Measurements from ENCODE around the gene SFMBT1. TPM values are rescaled to one million over a fixed set of nuclear protein-coding genes. Genes with fewer than 3 reads are reported as not detected.

SFMBT1 gene
- total and polyA plus RNA-seq, 4 experiments from 2014 or later: 19.8 to 50.8 (median 38.6) TPM

GRCh38 chr3:52998771-52999513, 46.9 kb downstream of the SFMBT1 start:
- H3K9me3 ChIP-seq (ENCODE audit: control insufficient read depth in 1 of 2, low read length in 2 of 2): no peaks in the 10 kb centered on the region
- Mint-ChIP-seq H3K27me3 (no peaks in the 10 kb centered on the region), H3K36me3 (peaks cover 10% of the 10 kb centered on the region in 2 donors), H3K4me1 (peaks cover 3 to 20% (median 8%) of the 10 kb centered on the region in 4 donors), H3K27ac (no peak overlapping the region), H3K9me3 (no peaks in the 10 kb centered on the region), H3K4me3 (no peak overlapping the region)
- no peak overlapping the region for H3K27ac ChIP-seq (ENCODE audit: low read depth, low read length)
- intact Hi-C loops (cut with micrococcal nuclease): no loop called here
- CTCF ChIA-PET (ENCODE audit: partially characterized antibody): no interaction called here
- H3K4me3 ChIP-seq (ENCODE audit: low read length in 2 of 2): no peak overlapping the region
- no peaks in the 10 kb centered on the region for H3K27me3 ChIP-seq (ENCODE audit: insufficient read depth, low read length)
- no peaks in the 10 kb centered on the region for H3K36me3 ChIP-seq (ENCODE audit: insufficient read depth, low read length)
- POLR2A ChIA-PET (ENCODE audit: partially characterized antibody): no interaction called here
- DNase-seq: no peak
- H3K4me1 ChIP-seq (ENCODE audit: insufficient read depth, low read length): no peaks in the 10 kb centered on the region

DNA sequence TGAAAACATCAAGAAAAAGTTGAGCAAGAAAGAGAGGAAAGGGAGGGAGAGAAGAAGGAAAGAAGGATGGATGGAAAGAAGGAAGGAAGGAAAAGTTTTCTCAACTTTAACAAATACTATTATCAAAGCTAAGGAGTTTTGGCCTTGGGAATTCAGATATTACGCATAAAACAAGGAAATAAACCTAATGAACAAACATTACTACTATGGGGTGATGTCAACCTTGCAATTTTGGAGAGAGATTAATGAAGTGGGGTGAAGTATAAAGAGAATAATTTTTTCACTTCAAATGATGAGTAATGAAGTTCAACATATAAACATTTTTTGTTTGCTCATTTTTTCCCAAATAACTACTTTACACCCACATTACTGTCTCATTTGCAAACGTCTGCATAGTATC, 55.2 kb downstream of the SFMBT1 start:
- peaks cover 3% of the 10 kb centered on the region for H3K4me1 ChIP-seq (ENCODE audit: insufficient read depth, low read length)
- POLR2A ChIA-PET (ENCODE audit: partially characterized antibody): no interaction called here
- no peak overlapping the region for H3K4me3 ChIP-seq (ENCODE audit: low read length in 2 of 2)
- peak overlapping the region in 4 of 7 donors; percentile 19 to 60 (median 45) for H3K27ac Mint-ChIP-seq
- H3K4me1 Mint-ChIP-seq: peaks cover 23 to 46% (median 36%) of the 10 kb centered on the region in 4 donors
- peak overlapping the region in 2 of 8 donors; percentile 14 to 27 for H3K4me3 Mint-ChIP-seq
- CTCF ChIA-PET (ENCODE audit: partially characterized antibody): interaction anchor here (0.6 kb wide), 1 partner anchor 57 kb away, joined by 4 read pairs; no protein-coding TSS in a partner anchor
- H3K9me3 ChIP-seq (ENCODE audit: control insufficient read depth in 1 of 2, low read length in 2 of 2): no peaks in the 10 kb centered on the region
- no peaks in the 10 kb centered on the region for H3K36me3 Mint-ChIP-seq
- no peak for DNase-seq
- H3K27me3 ChIP-seq (ENCODE audit: insufficient read depth, low read length): no peaks in the 10 kb centered on the region
- H3K27ac ChIP-seq (ENCODE audit: low read depth, low read length): no peak overlapping the region
- intact Hi-C loops (cut with micrococcal nuclease): no loop called here
- H3K27me3 Mint-ChIP-seq: no peaks in the 10 kb centered on the region
- H3K36me3 ChIP-seq (ENCODE audit: insufficient read depth, low read length): no peaks in the 10 kb centered on the region
- no peaks in the 10 kb centered on the region for H3K9me3 Mint-ChIP-seq

GRCh38 chr3:52986938-52987337, 58.9 kb downstream of the SFMBT1 start:
- DNase-seq: no peak
- intact Hi-C loops (cut with micrococcal nuclease): loop anchor here (2.0 kb wide), 1 partner anchor 244 kb away; no protein-coding TSS in a partner anchor
- Mint-ChIP-seq H3K9me3 (no peaks in the 10 kb centered on the region), H3K4me1 (peaks cover 36 to 61% (median 49%) of the 10 kb centered on the region in 4 donors), H3K27me3 (no peaks in the 10 kb centered on the region), H3K27ac (peak overlapping the region in 1 of 7 donors; percentile 16), H3K36me3 (no peaks in the 10 kb centered on the region), H3K4me3 (no peak overlapping the region)
- CTCF ChIA-PET (ENCODE audit: partially characterized antibody): interaction anchor here (1.2 to 1.4 kb wide), 2 partner anchors 52 to 60 kb away, joined by 3 to 4 read pairs; no protein-coding TSS in a partner anchor
- Histone ChIP-seq H3K36me3 (ENCODE audit: insufficient read depth, low read length) (no peaks in the 10 kb centered on the region), H3K4me3 (ENCODE audit: low read length in 2 of 2) (no peak overlapping the region), H3K9me3 (ENCODE audit: control insufficient read depth in 1 of 2, low read length in 2 of 2) (no peaks in the 10 kb centered on the region), H3K4me1 (ENCODE audit: insufficient read depth, low read length) (peaks cover 35% of the 10 kb centered on the region), H3K27ac (ENCODE audit: low read depth, low read length) (no peak overlapping the region), H3K27me3 (ENCODE audit: insufficient read depth, low read length) (no peaks in the 10 kb centered on the region)
- POLR2A ChIA-PET (ENCODE audit: partially characterized antibody): interaction anchor here (1.2 to 9.3 kb wide), 2 partner anchors 44 to 58 kb away, joined by 4 to 118 read pairs; partner anchors contain the start of gene SFMBT1

DNA sequence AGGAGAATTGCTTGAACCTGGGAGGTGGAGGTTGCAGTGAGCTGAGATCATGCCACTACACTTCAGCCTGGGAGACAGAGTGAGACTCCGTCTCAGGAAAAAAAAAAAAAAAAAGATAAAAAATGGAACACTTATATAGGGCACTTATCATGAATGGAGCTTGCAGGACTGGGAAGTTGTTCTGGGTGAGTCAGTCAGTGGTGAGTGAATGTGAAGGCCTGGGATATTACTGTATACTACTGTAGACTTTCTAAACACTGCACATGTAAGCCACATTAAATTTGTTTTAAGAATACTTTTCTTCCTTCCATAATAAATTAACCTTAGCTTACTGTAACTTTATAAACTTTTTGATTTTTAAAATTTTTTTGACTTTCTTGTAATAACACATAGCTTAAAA, 59.8 kb downstream of the SFMBT1 start:
- Histone ChIP-seq H3K27ac (ENCODE audit: low read depth, low read length) (no peak overlapping the region), H3K9me3 (ENCODE audit: control insufficient read depth in 1 of 2, low read length in 2 of 2) (no peaks in the 10 kb centered on the region), H3K27me3 (ENCODE audit: insufficient read depth, low read length) (no peaks in the 10 kb centered on the region), H3K36me3 (ENCODE audit: insufficient read depth, low read length) (no peaks in the 10 kb centered on the region), H3K4me3 (ENCODE audit: low read length in 2 of 2) (no peak overlapping the region), H3K4me1 (ENCODE audit: insufficient read depth, low read length) (peaks cover 38% of the 10 kb centered on the region)
- no peak for DNase-seq
- Mint-ChIP-seq H3K27ac (peak overlapping the region in 6 of 7 donors; percentile 15 to 81 (median 58)), H3K4me1 (peaks cover 35 to 60% (median 46%) of the 10 kb centered on the region in 4 donors), H3K4me3 (no peak overlapping the region), H3K36me3 (no peaks in the 10 kb centered on the region), H3K27me3 (no peaks in the 10 kb centered on the region), H3K9me3 (peaks cover 0 to under 1% (median 0%) of the 10 kb centered on the region in 8 donors)
- CTCF ChIA-PET (ENCODE audit: partially characterized antibody): interaction anchor here (1.2 to 2.2 kb wide), 3 partner anchors 51 to 79 kb away, joined by 3 to 5 read pairs (median 4); no protein-coding TSS in a partner anchor
- POLR2A ChIA-PET (ENCODE audit: partially characterized antibody): interaction anchor here (1.3 to 9.3 kb wide), 3 partner anchors 30 to 59 kb away, joined by 3 to 118 read pairs (median 3); partner anchors contain the start of gene SFMBT1
- intact Hi-C loops (cut with micrococcal nuclease): loop anchor here (2.0 kb wide), 1 partner anchor 243 kb away; no protein-coding TSS in a partner anchor

GRCh38 chr3:52983828-52984227, 62.0 kb downstream of the SFMBT1 start:
- peaks cover 0 to 5% (median 0%) of the 10 kb centered on the region in 8 donors for H3K9me3 Mint-ChIP-seq
- no peaks in the 10 kb centered on the region for H3K36me3 ChIP-seq (ENCODE audit: insufficient read depth, low read length)
- peak overlapping the region; percentile 85 to 97 (median 94) for H3K27ac Mint-ChIP-seq
- H3K27ac ChIP-seq (ENCODE audit: low read depth, low read length): peak overlapping the region; percentile 19
- H3K4me3 ChIP-seq (ENCODE audit: low read length in 2 of 2): peak overlapping the region in 1 of 2 donors; percentile 26
- H3K27me3 ChIP-seq (ENCODE audit: insufficient read depth, low read length): no peaks in the 10 kb centered on the region
- H3K9me3 ChIP-seq (ENCODE audit: control insufficient read depth in 1 of 2, low read length in 2 of 2): no peaks in the 10 kb centered on the region
- peak overlapping the region; percentile 13 to 87 (median 77) for H3K4me3 Mint-ChIP-seq
- DNase-seq: no peak
- intact Hi-C loops (cut with micrococcal nuclease): loop anchor here (1.0 kb wide), 5 partner anchors 10 to 88 kb away; partner anchors contain the start of gene STIMATE
- POLR2A ChIA-PET (ENCODE audit: partially characterized antibody): interaction anchor here (0.6 to 9.3 kb wide), 17 partner anchors 9 to 90 kb away, joined by 3 to 118 read pairs (median 4); partner anchors contain the start of gene SFMBT1
- CTCF ChIA-PET (ENCODE audit: partially characterized antibody): interaction anchor here (0.9 to 2.2 kb wide), 14 partner anchors 9 to 133 kb away, joined by 3 to 13 read pairs (median 4); partner anchors contain the start of gene SFMBT1
- peaks cover 0 to 3% of the 10 kb centered on the region in 2 donors for H3K36me3 Mint-ChIP-seq
- no peaks in the 10 kb centered on the region for H3K27me3 Mint-ChIP-seq
- H3K4me1 Mint-ChIP-seq: peaks cover 34 to 62% (median 43%) of the 10 kb centered on the region in 4 donors
- peaks cover 37% of the 10 kb centered on the region for H3K4me1 ChIP-seq (ENCODE audit: insufficient read depth, low read length)

GRCh38 chr3:52983336-52983807, 62.5 kb downstream of the SFMBT1 start:
- Histone ChIP-seq H3K27me3 (ENCODE audit: insufficient read depth, low read length) (no peaks in the 10 kb centered on the region), H3K27ac (ENCODE audit: low read depth, low read length) (peak overlapping the region; percentile 19), H3K36me3 (ENCODE audit: insufficient read depth, low read length) (no peaks in the 10 kb centered on the region), H3K4me1 (ENCODE audit: insufficient read depth, low read length) (peaks cover 37% of the 10 kb centered on the region), H3K4me3 (ENCODE audit: low read length in 2 of 2) (no peak overlapping the region), H3K9me3 (ENCODE audit: control insufficient read depth in 1 of 2, low read length in 2 of 2) (no peaks in the 10 kb centered on the region)
- peaks cover 0 to 3% of the 10 kb centered on the region in 2 donors for H3K36me3 Mint-ChIP-seq
- ChIA-PET CTCF (ENCODE audit: partially characterized antibody) (interaction anchor here (0.9 to 2.0 kb wide), 13 partner anchors 9 to 65 kb away, joined by 3 to 13 read pairs (median 3); partner anchors contain the start of gene SFMBT1), POLR2A (ENCODE audit: partially characterized antibody) (interaction anchor here (0.8 to 9.3 kb wide), 15 partner anchors 9 to 90 kb away, joined by 3 to 118 read pairs (median 5); partner anchors contain the start of gene SFMBT1)
- H3K27me3 Mint-ChIP-seq: no peaks in the 10 kb centered on the region
- intact Hi-C loops (cut with micrococcal nuclease): loop anchor here (1.0 kb wide), 5 partner anchors 9 to 89 kb away; partner anchors contain the start of gene STIMATE
- peak overlapping the region; percentile 85 to 97 (median 94) for H3K27ac Mint-ChIP-seq
- peak overlapping the region; percentile 13 to 87 (median 77) for H3K4me3 Mint-ChIP-seq
- H3K4me1 Mint-ChIP-seq: peaks cover 34 to 64% (median 45%) of the 10 kb centered on the region in 4 donors
- DNase-seq: peak; percentile 85 to 87 (median 86)
- H3K9me3 Mint-ChIP-seq: peaks cover 0 to 5% (median 0%) of the 10 kb centered on the region in 8 donors
